ENCODE data around the gene SKOR2. TPM values are rescaled to one million over a fixed set of nuclear protein-coding genes. Genes with fewer than 3 reads are reported as not detected.

Gene SKOR2
- total and polyA plus RNA-seq, 2 of the 13 experiments (the other 11 are each of a cell fraction or from before 2014, with no cell fraction given): not detected

DNA sequence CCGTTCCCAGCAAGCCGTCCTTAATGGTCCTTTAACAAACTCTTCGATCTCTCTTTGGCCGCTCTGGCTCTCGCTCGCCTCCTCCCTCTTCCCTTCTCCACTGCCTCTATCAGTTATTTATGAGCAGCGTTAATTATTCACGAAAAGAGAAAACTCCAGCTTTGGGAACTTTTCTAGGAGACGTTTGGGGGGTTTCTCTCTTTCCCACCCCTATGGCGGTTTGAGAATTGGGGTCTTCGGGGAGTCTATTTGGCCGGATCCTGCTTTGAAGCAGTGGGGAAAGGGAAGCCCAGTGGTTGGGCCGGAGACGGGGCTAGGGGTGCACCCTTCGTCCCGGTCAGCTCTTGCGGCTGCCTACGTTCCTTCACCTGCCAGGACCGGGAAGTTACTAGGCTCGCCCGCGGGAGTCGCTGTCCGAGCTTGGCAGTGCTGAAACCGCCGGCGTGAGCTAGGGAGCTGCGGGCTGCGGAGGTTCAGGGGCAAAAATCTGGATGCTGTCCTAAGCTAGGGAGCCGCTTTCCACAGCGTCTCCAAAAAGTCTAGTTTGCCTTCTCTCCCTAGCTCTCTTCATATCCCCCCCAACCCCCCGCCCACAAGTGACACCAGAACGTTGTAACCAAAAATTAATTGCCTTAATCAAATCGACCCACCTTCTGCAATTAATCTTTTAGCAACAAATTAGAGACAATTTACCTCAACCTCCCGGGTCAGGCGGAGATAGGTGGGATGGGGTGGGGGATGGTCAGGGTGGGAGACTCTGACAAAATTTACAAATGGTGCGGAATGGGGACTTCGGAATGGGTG, 8.9 kb upstream of the SKOR2 start (continued):
- no peak for TF ChIP-seq RERE (CRISPR knock-in tag; IDR thresholded peaks at IDR 0.05; ENCODE audit: low read depth)
- no peak for TF ChIP-seq FOXO1 (CRISPR knock-in tag; IDR thresholded peaks at IDR 0.05)
- 0 out of 2 replicates have a peak, but pooled peaks have one; percentile 30 for TF ChIP-seq CCDC6 (CRISPR knock-in tag; IDR thresholded peaks at IDR 0.05)
- no peak for TF ChIP-seq POLR2AphosphoS5 (IDR thresholded peaks at IDR 0.05; ENCODE audit: low read depth, low read length)
- no peak for TF ChIP-seq CBX1 (IDR thresholded peaks at IDR 0.05; ENCODE audit: low read depth)
- peak; percentile 80 for TF ChIP-seq TSC22D2 (CRISPR knock-in tag; IDR thresholded peaks at IDR 0.05; ENCODE audit: borderline replicate concordance)
- TF ChIP-seq, protein P1, sequence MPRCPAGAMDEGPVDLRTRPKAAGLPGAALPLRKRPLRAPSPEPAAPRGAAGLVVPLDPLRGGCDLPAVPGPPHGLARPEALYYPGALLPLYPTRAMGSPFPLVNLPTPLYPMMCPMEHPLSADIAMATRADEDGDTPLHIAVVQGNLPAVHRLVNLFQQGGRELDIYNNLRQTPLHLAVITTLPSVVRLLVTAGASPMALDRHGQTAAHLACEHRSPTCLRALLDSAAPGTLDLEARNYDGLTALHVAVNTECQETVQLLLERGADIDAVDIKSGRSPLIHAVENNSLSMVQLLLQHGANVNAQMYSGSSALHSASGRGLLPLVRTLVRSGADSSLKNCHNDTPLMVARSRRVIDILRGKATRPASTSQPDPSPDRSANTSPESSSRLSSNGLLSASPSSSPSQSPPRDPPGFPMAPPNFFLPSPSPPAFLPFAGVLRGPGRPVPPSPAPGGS (CRISPR knock-in tag; IDR thresholded peaks at IDR 0.05): no peak
- TF ChIP-seq GLMP (CRISPR knock-in tag; IDR thresholded peaks at IDR 0.05; ENCODE audit: borderline replicate concordance): no peak
- TF ChIP-seq ZNF367 (CRISPR knock-in tag; IDR thresholded peaks at IDR 0.05; ENCODE audit: borderline replicate concordance): no peak; the same call in 1 of the 2 replicates
- TF ChIP-seq, protein P2, sequence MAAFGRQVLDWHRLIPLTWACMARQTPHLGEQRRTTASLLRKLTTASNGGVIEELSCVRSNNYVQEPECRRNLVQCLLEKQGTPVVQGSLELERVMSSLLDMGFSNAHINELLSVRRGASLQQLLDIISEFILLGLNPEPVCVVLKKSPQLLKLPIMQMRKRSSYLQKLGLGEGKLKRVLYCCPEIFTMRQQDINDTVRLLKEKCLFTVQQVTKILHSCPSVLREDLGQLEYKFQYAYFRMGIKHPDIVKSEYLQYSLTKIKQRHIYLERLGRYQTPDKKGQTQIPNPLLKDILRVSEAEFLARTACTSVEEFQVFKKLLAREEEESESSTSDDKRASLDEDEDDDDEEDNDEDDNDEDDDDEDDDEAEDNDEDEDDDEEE (CRISPR knock-in tag; IDR thresholded peaks at IDR 0.05): no peak
- TF ChIP-seq MEIS1 (CRISPR knock-in tag; IDR thresholded peaks at IDR 0.05; ENCODE audit: borderline replicate concordance): no peak
- TF ChIP-seq NCOA2 (CRISPR knock-in tag; IDR thresholded peaks at IDR 0.05): no peak
- no peak for TF ChIP-seq ZBTB7A (CRISPR knock-in tag; IDR thresholded peaks at IDR 0.05)
- no peak for TF ChIP-seq NR1H2 (CRISPR knock-in tag; IDR thresholded peaks at IDR 0.05; ENCODE audit: borderline replicate concordance, low read depth)
- TF ChIP-seq ZBTB21 (CRISPR knock-in tag; IDR thresholded peaks at IDR 0.05): no peak
- TF ChIP-seq, protein P3, sequence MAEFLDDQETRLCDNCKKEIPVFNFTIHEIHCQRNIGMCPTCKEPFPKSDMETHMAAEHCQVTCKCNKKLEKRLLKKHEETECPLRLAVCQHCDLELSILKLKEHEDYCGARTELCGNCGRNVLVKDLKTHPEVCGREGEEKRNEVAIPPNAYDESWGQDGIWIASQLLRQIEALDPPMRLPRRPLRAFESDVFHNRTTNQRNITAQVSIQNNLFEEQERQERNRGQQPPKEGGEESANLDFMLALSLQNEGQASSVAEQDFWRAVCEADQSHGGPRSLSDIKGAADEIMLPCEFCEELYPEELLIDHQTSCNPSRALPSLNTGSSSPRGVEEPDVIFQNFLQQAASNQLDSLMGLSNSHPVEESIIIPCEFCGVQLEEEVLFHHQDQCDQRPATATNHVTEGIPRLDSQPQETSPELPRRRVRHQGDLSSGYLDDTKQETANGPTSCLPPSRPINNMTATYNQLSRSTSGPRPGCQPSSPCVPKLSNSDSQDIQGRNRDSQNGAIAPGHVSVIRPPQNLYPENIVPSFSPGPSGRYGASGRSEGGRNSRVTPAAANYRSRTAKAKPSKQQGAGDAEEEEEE (CRISPR knock-in tag; IDR thresholded peaks at IDR 0.05; ENCODE audit: borderline replicate concordance): no peak
- no peak for TF ChIP-seq NAIF1 (CRISPR knock-in tag; IDR thresholded peaks at IDR 0.05; ENCODE audit: borderline replicate concordance)
- no peak for TF ChIP-seq FOXA3 (CRISPR knock-in tag; IDR thresholded peaks at IDR 0.05)

Data from HepG2 (cell line).